Measurements from ENCODE around the gene PRMT9. TPM values are rescaled to one million over a fixed set of nuclear protein-coding genes. Genes with fewer than 3 reads are reported as not detected.

The PRMT9 gene
- total RNA-seq, 1 experiment from 2014 or later = 6.1 TPM

GRCh38 chr4:147731580-147732517 is 47.9 kb upstream of the PRMT9 start, which contains the start of gene ARHGAP10:
ARHGAP10 (plus strand) TSS chr4:147732088; CDS start chr4:147732302, 214 bp downstream.
- peaks cover 40% of the 10 kb centered on the region for H3K4me1 Mint-ChIP-seq (ENCODE audit: insufficient read depth, unreplicated experiment)
- peak within 1 kb of the TSS; percentile 86 for H3K4me3 Mint-ChIP-seq (ENCODE audit: unreplicated experiment)

DNA sequence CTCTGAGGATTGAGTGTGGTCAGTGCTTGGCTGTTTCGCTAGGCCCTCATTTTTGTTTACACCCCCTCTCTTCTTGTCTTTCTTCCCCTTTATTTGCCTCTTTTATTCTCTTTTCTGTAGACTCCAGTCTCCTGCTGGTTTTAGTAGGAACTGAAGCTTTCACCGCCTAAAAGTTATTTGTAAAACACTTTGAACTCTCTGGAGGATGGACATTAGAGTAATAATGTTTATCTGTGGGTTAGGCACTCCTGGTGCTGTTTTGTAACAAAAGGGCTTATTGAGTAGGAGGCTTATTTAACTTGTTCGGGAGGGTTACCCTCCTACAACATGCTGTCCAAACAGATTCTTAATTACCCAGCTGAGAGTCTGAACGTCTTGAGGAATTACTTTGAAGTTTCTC is 46.4 kb upstream of the PRMT9 start:
- POLR2A ChIA-PET = interaction anchor here (0.6 to 3.3 kb wide), 3 partner anchors 16 to 62 kb away, joined by 4 to 21 read pairs (median 16); no protein-coding TSS in a partner anchor
- no TSS peak for BruUV-seq (replicated peaks)
- intact Hi-C loops (cut with micrococcal nuclease) = loop anchor here (5.0 kb wide), 1 partner anchor 37 kb away; no protein-coding TSS in a partner anchor
- no peaks in the 10 kb centered on the region for H3K27me3 Mint-ChIP-seq (ENCODE audit: insufficient read depth, unreplicated experiment)
- CTCF ChIA-PET = interaction anchor here (0.6 to 4.9 kb wide), 5 partner anchors 9 to 136 kb away, joined by 3 to 36 read pairs (median 8); no protein-coding TSS in a partner anchor
- H3K27ac Mint-ChIP-seq (ENCODE audit: low read depth, unreplicated experiment) = no peak overlapping the region
- no peak for DNase-seq (ENCODE audit: unreplicated experiment)
- no peak for TF ChIP-seq CTCF (IDR thresholded peaks at IDR 0.05; ENCODE audit: unreplicated experiment)
- no peaks in the 10 kb centered on the region for H3K9me3 Mint-ChIP-seq (ENCODE audit: unreplicated experiment)
- no peak overlapping the region for H3K4me3 Mint-ChIP-seq (ENCODE audit: unreplicated experiment)
- H3K4me1 Mint-ChIP-seq (ENCODE audit: insufficient read depth, unreplicated experiment) = peaks cover 25% of the 10 kb centered on the region
- H3K36me3 Mint-ChIP-seq (ENCODE audit: insufficient read depth, unreplicated experiment) = no peaks in the 10 kb centered on the region

More at GRCh38 chr4:147731580-147732517, 47.9 kb upstream of the PRMT9 start, which contains the start of gene ARHGAP10:
- BruUV-seq (replicated peaks) = no TSS peak
- peak; percentile 85 for DNase-seq (ENCODE audit: unreplicated experiment)
- intact Hi-C loops (cut with micrococcal nuclease) = loop anchor here (2.0 to 5.0 kb wide), 3 partner anchors 23 to 99 kb away; no protein-coding TSS in a partner anchor
- peak within 1 kb of the TSS; percentile 50 for H3K27ac Mint-ChIP-seq (ENCODE audit: low read depth, unreplicated experiment)
- CTCF ChIA-PET = interaction anchor here (0.5 to 4.9 kb wide), 21 partner anchors 11 to 371 kb away, joined by 3 to 36 read pairs (median 4); no protein-coding TSS in a partner anchor
- no peaks in the 10 kb centered on the region for H3K36me3 Mint-ChIP-seq (ENCODE audit: insufficient read depth, unreplicated experiment)
- POLR2A ChIA-PET = interaction anchor here (0.6 to 4.3 kb wide), 32 partner anchors 9 to 134 kb away, joined by 3 to 71 read pairs (median 4); partner anchors contain the start of genes PRMT9 and TMEM184C
- no peaks in the 10 kb centered on the region for H3K27me3 Mint-ChIP-seq (ENCODE audit: insufficient read depth, unreplicated experiment)
- no peak for TF ChIP-seq CTCF (IDR thresholded peaks at IDR 0.05; ENCODE audit: unreplicated experiment)
- H3K9me3 Mint-ChIP-seq (ENCODE audit: unreplicated experiment) = no peaks in the 10 kb centered on the region

- Mint-ChIP-seq H3K36me3 (ENCODE audit: insufficient read depth, unreplicated experiment) (no peaks in the 10 kb centered on the region), H3K4me3 (ENCODE audit: unreplicated experiment) (no peak overlapping the region), H3K9me3 (ENCODE audit: unreplicated experiment) (no peaks in the 10 kb centered on the region), H3K27me3 (ENCODE audit: insufficient read depth, unreplicated experiment) (no peaks in the 10 kb centered on the region), H3K4me1 (ENCODE audit: insufficient read depth, unreplicated experiment) (peaks cover 12% of the 10 kb centered on the region), H3K27ac (ENCODE audit: low read depth, unreplicated experiment) (no peak overlapping the region)
- DNase-seq (ENCODE audit: unreplicated experiment) = peak; percentile 46
- ChIA-PET POLR2A (interaction anchor here (0.7 to 1.4 kb wide), 3 partner anchors 13 to 109 kb away, joined by 3 to 4 read pairs (median 3); no protein-coding TSS in a partner anchor), CTCF (interaction anchor here (0.6 to 4.9 kb wide), 4 partner anchors 8 to 139 kb away, joined by 3 to 28 read pairs (median 4); no protein-coding TSS in a partner anchor)
- BruUV-seq (replicated peaks) = no TSS peak
- intact Hi-C loops (cut with micrococcal nuclease) = no loop called here
- TF ChIP-seq CTCF (IDR thresholded peaks at IDR 0.05; ENCODE audit: unreplicated experiment) = no peak
These were observed 43.6 kb upstream of the PRMT9 start for GRCh38 chr4:147727476-147728028.
